RWPE2 (cell line): ENCODE data around the gene SH3BP1.

ENCODE experiments used
- ATAC-seq: fragments of 200-7000 bp; cut with Tn5 transposase; 3 replicates; pipeline ENCODE4 v1.9.1; 2021; ENCODE audit warnings: low read depth
- DNase-seq: peaks from one replicate; pipeline ENCODE4 v3.0.0-alpha.2; 2020; ENCODE audit warnings: low spot score
- H3K27ac ChIP-seq: fragments of 450-650 bp; 2 replicates; pipeline ENCODE4 v1.5.1; 2017; ENCODE audit warnings: mild to moderate bottlenecking; ENCODE audit not compliant: poor library complexity, severe bottlenecking
- H3K27me3 ChIP-seq: fragments of 250-450 bp; sonication (Bioruptor Pico); 2 replicates; pipeline ENCODE4 v1.5.1; 2021; ENCODE audit warnings: mild to moderate bottlenecking, moderate library complexity; ENCODE audit not compliant: insufficient read depth, poor library complexity, severe bottlenecking
- H3K36me3 ChIP-seq: fragments of 250-450 bp; sonication (Bioruptor Pico); 2 replicates; pipeline ENCODE4 v1.5.1; 2020; ENCODE audit warnings: low read depth, mild to moderate bottlenecking, moderate library complexity
- H3K4me1 ChIP-seq: fragments of 250-450 bp; sonication (Bioruptor Pico); 2 replicates; pipeline ENCODE4 v1.5.1; 2021; ENCODE audit warnings: mild to moderate bottlenecking, moderate library complexity; ENCODE audit not compliant: insufficient read depth, poor library complexity, severe bottlenecking
- H3K4me3 ChIP-seq: fragments of 250-450 bp; sonication (Bioruptor Pico); 2 replicates; pipeline ENCODE4 v1.5.1; 2021; ENCODE audit warnings: mild to moderate bottlenecking, moderate library complexity; ENCODE audit not compliant: severe bottlenecking
- H3K9me3 ChIP-seq: fragments of 250-450 bp; sonication (Bioruptor Pico); 2 replicates; pipeline ENCODE4 v1.5.1; 2021; ENCODE audit warnings: mild to moderate bottlenecking, moderate library complexity; ENCODE audit not compliant: severe bottlenecking
- TF ChIP-seq, protein P1 (sequence below): fragments of 450-650 bp; IDR thresholded peaks from one replicate; pipeline ENCODE4 v1.5.1; 2017; ENCODE audit warnings: mild to moderate bottlenecking, moderate library complexity; ENCODE audit not compliant: poor library complexity, severe bottlenecking

Gene SH3BP1

GRCh38 chr22:37640591-37641560 is 1.4 kb downstream of the SH3BP1 start:
- Histone ChIP-seq H3K36me3 (peaks cover 48% of the 10 kb centered on the region), H3K27ac (peak overlapping the region; percentile 79), H3K4me3 (peak overlapping the region; percentile 42), H3K9me3 (no peaks in the 10 kb centered on the region), H3K27me3 (no peaks in the 10 kb centered on the region), H3K4me1 (peaks cover 8% of the 10 kb centered on the region)
- DNase-seq (no peak), ATAC-seq (peak; percentile 41)
- TF ChIP-seq, protein P1, sequence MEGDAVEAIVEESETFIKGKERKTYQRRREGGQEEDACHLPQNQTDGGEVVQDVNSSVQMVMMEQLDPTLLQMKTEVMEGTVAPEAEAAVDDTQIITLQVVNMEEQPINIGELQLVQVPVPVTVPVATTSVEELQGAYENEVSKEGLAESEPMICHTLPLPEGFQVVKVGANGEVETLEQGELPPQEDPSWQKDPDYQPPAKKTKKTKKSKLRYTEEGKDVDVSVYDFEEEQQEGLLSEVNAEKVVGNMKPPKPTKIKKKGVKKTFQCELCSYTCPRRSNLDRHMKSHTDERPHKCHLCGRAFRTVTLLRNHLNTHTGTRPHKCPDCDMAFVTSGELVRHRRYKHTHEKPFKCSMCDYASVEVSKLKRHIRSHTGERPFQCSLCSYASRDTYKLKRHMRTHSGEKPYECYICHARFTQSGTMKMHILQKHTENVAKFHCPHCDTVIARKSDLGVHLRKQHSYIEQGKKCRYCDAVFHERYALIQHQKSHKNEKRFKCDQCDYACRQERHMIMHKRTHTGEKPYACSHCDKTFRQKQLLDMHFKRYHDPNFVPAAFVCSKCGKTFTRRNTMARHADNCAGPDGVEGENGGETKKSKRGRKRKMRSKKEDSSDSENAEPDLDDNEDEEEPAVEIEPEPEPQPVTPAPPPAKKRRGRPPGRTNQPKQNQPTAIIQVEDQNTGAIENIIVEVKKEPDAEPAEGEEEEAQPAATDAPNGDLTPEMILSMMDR, result peak; percentile 30

DNA sequence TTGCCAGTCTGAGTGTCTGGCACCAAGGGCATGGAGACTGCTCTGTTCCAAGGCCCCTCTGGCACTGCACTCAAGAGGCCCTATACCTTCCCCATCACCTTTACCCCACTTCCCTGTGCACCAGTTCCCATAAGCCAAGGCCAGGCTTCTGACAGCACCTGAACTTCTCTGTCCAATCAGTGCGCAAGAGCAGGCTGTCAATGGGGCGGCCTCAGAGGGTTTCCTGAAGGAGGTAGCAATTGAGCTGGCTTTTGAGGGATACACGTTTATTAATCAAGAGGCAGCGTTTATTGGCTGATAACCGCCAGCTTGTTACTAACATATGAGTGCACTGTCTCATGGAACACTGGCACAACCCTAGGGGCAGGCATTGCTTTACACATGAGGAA is 2.1 kb downstream of the SH3BP1 start:
- Histone ChIP-seq H3K36me3 (peaks cover 55% of the 10 kb centered on the region), H3K27ac (peak overlapping the region; percentile 79), H3K9me3 (no peaks in the 10 kb centered on the region), H3K27me3 (no peaks in the 10 kb centered on the region), H3K4me3 (no peak overlapping the region), H3K4me1 (peaks cover 8% of the 10 kb centered on the region)
- DNase-seq, result no peak
- ATAC-seq, result no peak
- TF ChIP-seq, protein P1, result no peak

- Histone ChIP-seq H3K27me3 (no peaks in the 10 kb centered on the region), H3K9me3 (no peaks in the 10 kb centered on the region), H3K4me3 (no peak overlapping the region), H3K36me3 (peaks cover 73% of the 10 kb centered on the region), H3K27ac (no peak overlapping the region), H3K4me1 (peaks cover 8% of the 10 kb centered on the region)
- TF ChIP-seq, protein P1, result peak; percentile 93
- DNase-seq (peak; percentile 69), ATAC-seq (peak; percentile 56; the same call in 2 of the 3 replicates)
These were observed 3.9 kb downstream of the SH3BP1 start for GRCh38 chr22:37643225-37643847.

GRCh38 chr22:37647317-37647716 is 7.8 kb downstream of the SH3BP1 start:
- no peak for ATAC-seq
- TF ChIP-seq, protein P1, result no peak
- peak; percentile 51 for DNase-seq
- Histone ChIP-seq H3K36me3 (peaks cover 97% of the 10 kb centered on the region), H3K4me3 (no peak overlapping the region), H3K27ac (no peak overlapping the region), H3K9me3 (no peaks in the 10 kb centered on the region), H3K4me1 (no peaks in the 10 kb centered on the region), H3K27me3 (no peaks in the 10 kb centered on the region)
